SK-N-SH (cell line): Measurements from ENCODE around the gene AGPAT3. TPM values are rescaled to one million over a fixed set of nuclear protein-coding genes. Genes with fewer than 3 reads are reported as not detected.
"Not testable (repeated sequence)": the region's sequence is repeated elsewhere in the genome, so short reads cannot be mapped to it uniquely, and the experiment has no call there.

ENCODE experiments used
- CTCF ChIA-PET: fragments of 300-600, 350-600 bp; formaldehyde crosslinking; extraction: SDS; loops from one replicate; lab custom pipeline; 2021; lab: Yijun Ruan, JAX
- POLR2A ChIA-PET: fragments of 350-600 bp; sonication (Branson Sonifier 250); formaldehyde crosslinking; extraction: SDS; loops from one replicate; lab custom pipeline; 2020; ENCODE audit warnings: antibody characterized with exemption, inconsistent platforms; lab: Yijun Ruan, JAX
- DNase-seq: peaks from one replicate; pipeline ENCODE4 v3.0.0; 2012
- H2AFZ ChIP-seq: fragments of 200-600 bp; sonication (generic); 2 replicates; pipeline ENCODE4 v1.8.1; 2016; ENCODE audit warnings: antibody characterized with exemption, mild to moderate bottlenecking, low read depth
- H3F3A ChIP-seq: fragments of 200-600 bp; sonication (generic); replicated peaks from 2 replicates; pipeline ENCODE3; 2016; ENCODE audit warnings: antibody characterized with exemption, mild to moderate bottlenecking; ENCODE audit not compliant: insufficient read depth
- H3K27ac ChIP-seq, 2 experiments: fragments of 200-500 bp in 1 of 2; fragments of 200-600 bp in 1 of 2; sonication (Bioruptor generic) in 1 of 2; sonication (generic), shearing (Covaris generic) in 1 of 2; 2 replicates each; pipeline versions ENCODE4 v1.5.1 to v1.6.1; 2014 to 2016; ENCODE audit warnings: low read depth in 2 of 2, inconsistent platforms in 1 of 2, low read length in 1 of 2, mild to moderate bottlenecking in 1 of 2, mixed read lengths in 1 of 2
- H3K27me3 ChIP-seq: fragments of 200-600 bp; sonication (generic), shearing (Covaris generic); 2 replicates; pipeline ENCODE4 v1.6.1; 2016; ENCODE audit warnings: mixed run types; ENCODE audit not compliant: insufficient read depth
- H3K36me3 ChIP-seq, 2 experiments: fragments of 200-500 bp in 1 of 2; fragments of 200-600 bp in 1 of 2; sonication (Bioruptor generic) in 1 of 2; sonication (generic) in 1 of 2; replicated peaks in 1 of 2; 2 replicates each; pipeline versions ENCODE3 to v1.5.1; 2014 to 2016; ENCODE audit warnings: low read length in 1 of 2, mild to moderate bottlenecking in 1 of 2; ENCODE audit not compliant: insufficient read depth in 2 of 2, control insufficient read depth in 1 of 2
- H3K4me1 ChIP-seq, 2 experiments: fragments of 200-500 bp in 1 of 2; fragments of 200-600 bp in 1 of 2; sonication (Bioruptor generic) in 1 of 2; sonication (generic), shearing (Covaris generic) in 1 of 2; 2 replicates each; pipeline versions ENCODE4 v1.5.1 to v1.6.1; 2014 to 2016; ENCODE audit warnings: low read depth in 1 of 2, low read length in 1 of 2, mixed run types in 1 of 2; ENCODE audit not compliant: insufficient read depth in 2 of 2, control insufficient read depth in 1 of 2
- H3K4me2 ChIP-seq: fragments of 200-600 bp; sonication (generic), shearing (Covaris generic); 2 replicates; pipeline ENCODE4 v1.6.1; 2017; ENCODE audit warnings: mixed run types
- H3K4me3 ChIP-seq, 2 experiments: fragments of 200-500 bp in 1 of 2; fragments of 200-600 bp in 1 of 2; sonication (Bioruptor generic) in 1 of 2; sonication (generic), shearing (Covaris generic) in 1 of 2; 2 replicates each; pipeline versions ENCODE4 v1.5.1 to v1.8.1; 2014 to 2016; ENCODE audit warnings: low read depth in 2 of 2, inconsistent platforms in 1 of 2, low read length in 1 of 2, mild to moderate bottlenecking in 1 of 2, mixed read lengths in 1 of 2, moderate library complexity in 1 of 2
- H3K79me2 ChIP-seq: fragments of 200-600 bp; sonication (generic); 2 replicates; pipeline ENCODE4 v1.8.1; 2017; ENCODE audit warnings: mild to moderate bottlenecking; ENCODE audit not compliant: insufficient read depth
- H3K9ac ChIP-seq: fragments of 200-600 bp; sonication (generic); 2 replicates; pipeline ENCODE4 v1.6.1; 2017; ENCODE audit warnings: mixed run types
- H3K9me2 ChIP-seq: fragments of 200-600 bp; sonication (generic); 2 replicates; pipeline ENCODE4 v1.6.1; 2017; ENCODE audit warnings: mixed run types
- H3K9me3 ChIP-seq: fragments of 200-600 bp; sonication (generic); 2 replicates; pipeline ENCODE4 v1.6.1; 2017; ENCODE audit warnings: mixed run types, mild to moderate bottlenecking, moderate library complexity
- H4K20me1 ChIP-seq: fragments of 200-600 bp; sonication (generic); 2 replicates; pipeline ENCODE4 v1.6.1; 2017; ENCODE audit warnings: mild to moderate bottlenecking, mixed run types; ENCODE audit not compliant: insufficient read depth
- EZH2phosphoT487 ChIP-seq: fragments of 200-600 bp; sonication (generic); IDR thresholded peaks from 2 replicates; pipeline ENCODE4 v1.6.1; 2017; ENCODE audit warnings: low read depth, mixed run types, mild to moderate bottlenecking, antibody characterized with exemption, moderate library complexity, borderline replicate concordance
- FOSL2 ChIP-seq: IDR thresholded peaks from 2 replicates; pipeline ENCODE4 v1.4.0; 2012; ENCODE audit warnings: low read depth, mild to moderate bottlenecking, moderate library complexity, borderline replicate concordance
- TCF12 ChIP-seq: IDR thresholded peaks from 2 replicates; pipeline ENCODE4 v1.4.0; 2012
- TEAD4 ChIP-seq: IDR thresholded peaks from 2 replicates; pipeline ENCODE4 v1.4.0; 2012; ENCODE audit warnings: mild to moderate bottlenecking, borderline replicate concordance; ENCODE audit not compliant: insufficient read depth
- USF2 ChIP-seq: fragments of 150-350 bp; IDR thresholded peaks from 2 replicates; pipeline ENCODE4 v1.6.1; 2017; ENCODE audit warnings: antibody characterized with exemption, low read length, low read depth, borderline replicate concordance
- WGBS: methylation state at CpG from one replicate; pipeline ENCODE4 v1.1.6; 2017; ENCODE audit warnings: low lambda C conversion rate; 5-methylcytosine and 5-hydroxymethylcytosine counted together
- polyA plus RNA-seq, 3 experiments: library from polyadenylated mRNA; depleted of rRNA; stranded (reverse); fragments of >200 nt; gene quantifications; 2 replicates each; pipeline ENCODE4 v1.2.3, GENCODE V29; 2012

AGPAT3 gene
- polyA plus RNA-seq, 1 of the 3 experiments (the other 2 are of a cell fraction) = 35.3 TPM

- TF ChIP-seq USF2 = no peak
- no peak for TF ChIP-seq EZH2phosphoT487
- no peak for TF ChIP-seq TEAD4
These were observed 44.6 kb upstream of the AGPAT3 start (continued) for GRCh38 chr21:43820466-43820865.

- H3K79me2 ChIP-seq, H3K36me3 ChIP-seq, DNase-seq, H3K4me2 ChIP-seq, H3K27ac ChIP-seq, H3K9me3 ChIP-seq, H4K20me1 ChIP-seq, CTCF ChIA-PET, H3K27me3 ChIP-seq, H3K9ac ChIP-seq, H3K4me3 ChIP-seq, H3K4me1 ChIP-seq, H3K9me2 ChIP-seq, H3F3A ChIP-seq, H2AFZ ChIP-seq, POLR2A ChIA-PET: not testable (repeated sequence)
- WGBS = 79% methylated on average over 17 of the region's 25 CpGs
These were observed 42.9 kb upstream of the AGPAT3 start for GRCh38 chr21:43822166-43822565.

GRCh38 chr21:43822741-43823140 is 42.3 kb upstream of the AGPAT3 start:
- 84% methylated on average over 3 of the region's 5 CpGs for WGBS
- H3K4me1 ChIP-seq, H3K79me2 ChIP-seq, H3K27me3 ChIP-seq, H3K36me3 ChIP-seq, H3K9ac ChIP-seq, CTCF ChIA-PET, H3F3A ChIP-seq, H4K20me1 ChIP-seq, H3K4me3 ChIP-seq, H3K4me2 ChIP-seq, DNase-seq, H3K9me2 ChIP-seq, POLR2A ChIA-PET, H2AFZ ChIP-seq, H3K9me3 ChIP-seq, H3K27ac ChIP-seq: not testable (repeated sequence)

- H3K9me3 ChIP-seq = no peaks in the 10 kb centered on the region
- no peaks in the 10 kb centered on the region for H3K79me2 ChIP-seq
- H3F3A ChIP-seq = no peaks in the 10 kb centered on the region
- H3K4me1 ChIP-seq = peaks cover 0 to 5% of the 10 kb centered on the region in 2 experiments; a peak in 1 of 4 replicates
- H3K9ac ChIP-seq = no peak overlapping the region
- no peak overlapping the region for H3K4me2 ChIP-seq
- no peaks in the 10 kb centered on the region for H4K20me1 ChIP-seq
- CTCF ChIA-PET = interaction anchor here (1.0 to 2.2 kb wide), 3 partner anchors 14 to 151 kb away, joined by 4 to 10 read pairs (median 4); no protein-coding TSS in a partner anchor
- no peak overlapping the region for H3K27ac ChIP-seq
- 76% methylated on average over 14 of the region's 17 CpGs for WGBS
- POLR2A ChIA-PET = no interaction called here
- no peaks in the 10 kb centered on the region for H3K36me3 ChIP-seq
- no peaks in the 10 kb centered on the region for H3K27me3 ChIP-seq
- TF ChIP-seq TCF12 = no peak
- TF ChIP-seq FOSL2 = peak; percentile 40; the same call in 1 of the 2 replicates
- DNase-seq = peak; percentile 9
- no peak overlapping the region for H2AFZ ChIP-seq
- H3K9me2 ChIP-seq = no peaks in the 10 kb centered on the region
- H3K4me3 ChIP-seq = no peak overlapping the region
These were observed 40.4 kb upstream of the AGPAT3 start for GRCh38 chr21:43824333-43825241.
